Spleen (tissue), 7 donors: ENCODE data around the gene RNPS1.
A peak's percentile ranks its signal among the peaks of the same experiment; 100 is the strongest.

Experiments used
- CTCF ChIP-seq, 11 experiments: fragments of 200-600 bp in 7 of 11; fragments of 450-650 bp in 4 of 11; sonication (generic) in 4 of 11; IDR thresholded peaks in 8 of 11; conservative IDR thresholded peaks in 3 of 11; 1 replicate in 7 of 11; 2 replicates in 4 of 11; pipeline versions ENCODE4 v1.4.0 to v1.8.0; 2016 to 2021; ENCODE audit warnings: antibody characterized with exemption in 11 of 11, inconsistent platforms in 4 of 11, mild to moderate bottlenecking in 1 of 11
- POLR2A ChIP-seq, 3 donors: fragments of 450-650 bp; IDR thresholded peaks; one replicate each; pipeline ENCODE4 v1.5.1; 2017; ENCODE audit warnings: antibody characterized with exemption in 3 of 3, mild to moderate bottlenecking in 1 of 3
- POLR2AphosphoS5 ChIP-seq, 3 donors: sonication (generic); formaldehyde crosslinking; IDR thresholded peaks; one replicate each; pipeline ENCODE4 v1.5.1; 2017; ENCODE audit warnings: antibody characterized with exemption in 3 of 3
- donor health status: DM: no; HTN: no; CAD: no; lungs with moderate emphysema.
- donor health status: DM: no; HTN: no; CAD: no.
- donor health status: DM: no; HTN: no; CAD: no.

- TF ChIP-seq POLR2AphosphoS5 (IDR thresholded peaks at IDR 0.05) (peak in 2 of 3 donors; percentile 13 to 22), CTCF (IDR thresholded peaks at IDR 0.05 in 8 of 11, conservative IDR thresholded peaks at IDR 0.05 in 3 of 11) (no peak), POLR2A (IDR thresholded peaks at IDR 0.05) (no peak)
Observed at GRCh38 chr16:2257726-2258125, 10.2 kb downstream of the RNPS1 start.
